Activated T-helper 9 cell treated with anti-CD3 and anti-CD28 coated beads, Interleukin-2, amount 50 U/mL, for 16 hours (primary cell): ENCODE data around the gene PSD.

Experiments
- DNase-seq: peaks from one replicate; pipeline ENCODE4 v3.0.0-alpha.2; 2020; ENCODE audit warnings: low read depth

The PSD gene

GRCh38 chr10:102384606-102385429 is 33.8 kb downstream of the PSD start:
- no peak for DNase-seq

- no peak for DNase-seq
Observed at GRCh38 chr10:102384053-102384452, 34.5 kb downstream of the PSD start.

- DNase-seq, result no peak
Observed at GRCh38 chr10:102382871-102383270, 35.7 kb downstream of the PSD start.

- DNase-seq, result no peak
Observed at GRCh38 chr10:102381983-102382382, 36.6 kb downstream of the PSD start.

- DNase-seq, result no peak
Observed at GRCh38 chr10:102379383-102379782, 39.2 kb downstream of the PSD start.

- DNase-seq, result no peak
Observed at GRCh38 chr10:102376901-102377300, 41.7 kb downstream of the PSD start.

- DNase-seq, result no peak
Observed at GRCh38 chr10:102375867-102376266, 42.7 kb downstream of the PSD start.

GRCh38 chr10:102375250-102375649 is 43.3 kb downstream of the PSD start:
- DNase-seq, result no peak

- no peak for DNase-seq
Observed at GRCh38 chr10:102371295-102371694, 47.3 kb downstream of the PSD start.

- no peak for DNase-seq
Observed at GRCh38 chr10:102368077-102368476, 50.5 kb downstream of the PSD start.

- DNase-seq, result no peak
Observed at GRCh38 chr10:102367441-102367840, 51.1 kb downstream of the PSD start.

- no peak for DNase-seq
Observed at GRCh38 chr10:102358712-102359382, 59.7 kb downstream of the PSD start.

- no peak for DNase-seq
Observed at GRCh38 chr10:102354451-102354850, 64.1 kb downstream of the PSD start.
